ENCODE data around the gene DTD2. TPM values are rescaled to one million over a fixed set of nuclear protein-coding genes. Genes with fewer than 3 reads are reported as not detected.

The DTD2 gene
- total and polyA plus RNA-seq, 5 experiments from 2014 or later: 19.6 to 26.9 (median 23.1) TPM

- POLR2A ChIA-PET: interaction anchor here (0.9 kb wide), 1 partner anchor 20 kb away, joined by 4 read pairs; no protein-coding TSS in a partner anchor
- Mint-ChIP-seq H3K27ac (no peak overlapping the region), H3K4me3 (peak overlapping the region in 3 of 10 donors; percentile 8 to 36 (median 14)), H3K4me1 (peaks cover 11 to 39% (median 28%) of the 10 kb centered on the region in 4 donors), H3K27me3 (no peaks in the 10 kb centered on the region), H3K9me3 (no peaks in the 10 kb centered on the region), H3K36me3 (no peaks in the 10 kb centered on the region)
- DNase-seq (no peak), ATAC-seq (no peak)
Measured at GRCh38 chr14:31418440-31418839, 38.9 kb downstream of the DTD2 start.

GRCh38 chr14:31414190-31414833, 43.0 kb downstream of the DTD2 start:
- ATAC-seq (no peak), DNase-seq (no peak)
- H3K27ac Mint-ChIP-seq: no peak overlapping the region
- POLR2A ChIA-PET: no interaction called here
- H3K9me3 Mint-ChIP-seq: no peaks in the 10 kb centered on the region
- peaks cover 0 to 3% (median 3%) of the 10 kb centered on the region in 3 donors for H3K36me3 Mint-ChIP-seq
- H3K4me1 Mint-ChIP-seq: peaks cover 5 to 43% (median 17%) of the 10 kb centered on the region in 4 donors
- no peak overlapping the region for H3K4me3 Mint-ChIP-seq
- H3K27me3 Mint-ChIP-seq: no peaks in the 10 kb centered on the region

DNA sequence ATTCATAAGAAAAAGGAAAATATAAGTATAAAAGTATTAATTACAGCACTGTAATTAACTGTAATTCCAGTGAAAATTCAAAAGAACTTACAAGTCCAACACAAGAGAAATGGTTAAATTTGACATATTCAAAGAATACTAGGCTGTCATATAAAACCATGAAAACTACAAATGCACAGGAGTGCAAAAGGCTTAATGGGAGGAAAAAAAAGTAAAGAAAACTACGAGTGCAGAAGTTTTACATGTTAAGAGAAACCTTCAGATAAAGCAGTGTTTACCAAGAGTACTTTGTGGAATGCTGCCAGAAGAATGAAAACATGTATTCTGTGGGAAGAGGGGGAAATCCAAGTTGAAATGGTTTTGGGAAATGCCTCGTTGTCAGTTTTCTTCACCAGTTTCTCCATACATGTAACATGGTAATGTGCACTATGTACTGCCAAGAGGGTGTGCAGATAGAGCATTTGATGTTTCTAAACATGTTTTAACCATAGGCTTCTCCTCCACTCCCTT, 46.0 kb downstream of the DTD2 start:
- H3K36me3 Mint-ChIP-seq: peaks cover 0 to 3% (median 3%) of the 10 kb centered on the region in 3 donors
- POLR2A ChIA-PET: interaction anchor here (1.8 kb wide), 1 partner anchor 9 kb away, joined by 5 read pairs; the partner anchor contains the start of gene HEATR5A
- DNase-seq (no peak), ATAC-seq (no peak)
- peaks cover 2 to 30% (median 14%) of the 10 kb centered on the region in 4 donors for H3K4me1 Mint-ChIP-seq
- H3K27ac Mint-ChIP-seq: no peak overlapping the region
- H3K27me3 Mint-ChIP-seq: no peaks in the 10 kb centered on the region
- H3K9me3 Mint-ChIP-seq: no peaks in the 10 kb centered on the region
- H3K4me3 Mint-ChIP-seq: no peak overlapping the region

- Mint-ChIP-seq H3K36me3 (peaks cover 0 to 3% (median 3%) of the 10 kb centered on the region in 3 donors), H3K4me3 (peak overlapping the region in 1 of 10 donors; percentile 50), H3K27ac (peak overlapping the region in 2 of 10 donors; percentile 9 to 50), H3K9me3 (no peaks in the 10 kb centered on the region), H3K4me1 (peaks cover 2 to 28% (median 11%) of the 10 kb centered on the region in 4 donors), H3K27me3 (no peaks in the 10 kb centered on the region)
- no peak for DNase-seq
- POLR2A ChIA-PET: interaction anchor here (1.8 kb wide), 1 partner anchor 10 kb away, joined by 5 read pairs; the partner anchor contains the start of gene HEATR5A
- ATAC-seq: no peak
Measured at GRCh38 chr14:31410048-31410650, 47.2 kb downstream of the DTD2 start.

GRCh38 chr14:31408421-31408820, 48.9 kb downstream of the DTD2 start:
- no peaks in the 10 kb centered on the region for H3K9me3 Mint-ChIP-seq
- peaks cover 0 to 19% (median 5%) of the 10 kb centered on the region in 4 donors for H3K4me1 Mint-ChIP-seq
- H3K27ac Mint-ChIP-seq: no peak overlapping the region
- DNase-seq: no peak
- POLR2A ChIA-PET: no interaction called here
- H3K27me3 Mint-ChIP-seq: no peaks in the 10 kb centered on the region
- no peak for ATAC-seq
- H3K4me3 Mint-ChIP-seq: no peak overlapping the region
- H3K36me3 Mint-ChIP-seq: peaks cover 0 to 5% (median 3%) of the 10 kb centered on the region in 3 donors

- ATAC-seq (no peak), DNase-seq (no peak)
- POLR2A ChIA-PET: no interaction called here
- peaks cover 0 to 16% (median 10%) of the 10 kb centered on the region in 3 donors for H3K36me3 Mint-ChIP-seq
- H3K27me3 Mint-ChIP-seq: no peaks in the 10 kb centered on the region
- no peaks in the 10 kb centered on the region for H3K9me3 Mint-ChIP-seq
- peaks cover 0 to 14% (median 5%) of the 10 kb centered on the region in 4 donors for H3K4me1 Mint-ChIP-seq
- H3K27ac Mint-ChIP-seq: no peak overlapping the region
- no peak overlapping the region for H3K4me3 Mint-ChIP-seq
Measured at GRCh38 chr14:31405599-31406232, 51.6 kb downstream of the DTD2 start.

GRCh38 chr14:31405106-31405505, 52.2 kb downstream of the DTD2 start:
- no peak overlapping the region for H3K4me3 Mint-ChIP-seq
- ATAC-seq: no peak
- POLR2A ChIA-PET: no interaction called here
- peaks cover 0 to 9% (median 3%) of the 10 kb centered on the region in 4 donors for H3K4me1 Mint-ChIP-seq
- no peaks in the 10 kb centered on the region for H3K27me3 Mint-ChIP-seq
- H3K36me3 Mint-ChIP-seq: peaks cover 0 to 15% (median 12%) of the 10 kb centered on the region in 3 donors
- no peaks in the 10 kb centered on the region for H3K9me3 Mint-ChIP-seq
- no peak for DNase-seq
- H3K27ac Mint-ChIP-seq: no peak overlapping the region

DNA sequence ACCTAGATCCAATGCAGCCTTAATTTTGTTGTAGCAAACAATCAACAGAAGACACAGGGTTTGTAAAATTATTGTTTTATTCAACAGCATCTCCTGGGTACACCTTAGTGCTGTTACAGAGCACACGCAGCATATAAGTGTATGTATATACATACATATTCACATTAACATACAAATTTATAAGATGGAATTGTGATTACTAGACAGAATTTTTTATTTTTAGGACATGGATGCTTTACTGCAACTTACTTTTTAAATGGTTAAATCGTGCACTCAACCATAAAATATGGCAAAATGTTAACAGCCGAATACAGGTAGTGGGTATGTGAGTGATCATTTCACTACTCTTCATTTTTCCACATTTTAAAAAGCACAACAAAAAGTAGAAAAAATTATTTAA, 53.6 kb downstream of the DTD2 start:
- DNase-seq: no peak
- Mint-ChIP-seq H3K27ac (no peak overlapping the region), H3K36me3 (peaks cover 0 to 29% (median 11%) of the 10 kb centered on the region in 3 donors), H3K27me3 (no peaks in the 10 kb centered on the region), H3K9me3 (no peaks in the 10 kb centered on the region), H3K4me3 (no peak overlapping the region), H3K4me1 (peaks cover 0 to 3% (median 0%) of the 10 kb centered on the region in 4 donors)
- POLR2A ChIA-PET: no interaction called here
- ATAC-seq: no peak

DNA sequence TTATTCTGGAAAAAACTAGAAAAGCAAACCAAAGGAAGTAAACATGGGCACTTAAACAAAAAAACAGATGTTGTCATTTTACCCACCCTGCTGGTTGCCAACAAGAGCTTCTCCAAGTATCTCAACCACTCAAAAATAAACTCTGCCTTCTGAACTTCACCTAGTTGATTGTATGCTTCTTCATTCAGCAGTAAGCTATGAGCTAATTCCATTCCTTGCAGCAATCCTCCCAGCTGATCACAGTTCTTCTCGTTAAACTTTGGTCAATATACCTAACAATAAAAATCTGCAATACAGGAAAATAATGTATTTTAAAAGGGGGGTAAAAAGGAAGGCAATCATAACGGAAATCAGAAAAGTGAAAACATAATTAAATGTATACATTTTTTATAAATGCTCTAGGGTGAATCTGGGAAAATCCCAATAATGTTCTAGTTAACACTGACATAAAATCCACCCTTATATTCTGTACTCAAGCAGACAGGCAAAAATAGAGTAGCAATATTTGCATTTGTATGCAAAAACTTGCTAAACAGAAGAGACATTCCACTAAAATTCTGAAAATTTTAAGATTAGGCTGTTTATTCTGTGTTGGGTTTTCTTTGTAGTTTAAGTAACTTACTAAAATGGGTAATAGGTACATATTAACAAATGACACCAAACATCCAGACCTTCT, 54.4 kb downstream of the DTD2 start:
- H3K9me3 Mint-ChIP-seq: no peaks in the 10 kb centered on the region
- DNase-seq (no peak), ATAC-seq (no peak)
- no peak overlapping the region for H3K27ac Mint-ChIP-seq
- H3K36me3 Mint-ChIP-seq: peaks cover 0 to 37% (median 14%) of the 10 kb centered on the region in 3 donors
- POLR2A ChIA-PET: no interaction called here
- H3K27me3 Mint-ChIP-seq: no peaks in the 10 kb centered on the region
- peaks cover 0 to 3% (median 0%) of the 10 kb centered on the region in 4 donors for H3K4me1 Mint-ChIP-seq
- no peak overlapping the region for H3K4me3 Mint-ChIP-seq

DNA sequence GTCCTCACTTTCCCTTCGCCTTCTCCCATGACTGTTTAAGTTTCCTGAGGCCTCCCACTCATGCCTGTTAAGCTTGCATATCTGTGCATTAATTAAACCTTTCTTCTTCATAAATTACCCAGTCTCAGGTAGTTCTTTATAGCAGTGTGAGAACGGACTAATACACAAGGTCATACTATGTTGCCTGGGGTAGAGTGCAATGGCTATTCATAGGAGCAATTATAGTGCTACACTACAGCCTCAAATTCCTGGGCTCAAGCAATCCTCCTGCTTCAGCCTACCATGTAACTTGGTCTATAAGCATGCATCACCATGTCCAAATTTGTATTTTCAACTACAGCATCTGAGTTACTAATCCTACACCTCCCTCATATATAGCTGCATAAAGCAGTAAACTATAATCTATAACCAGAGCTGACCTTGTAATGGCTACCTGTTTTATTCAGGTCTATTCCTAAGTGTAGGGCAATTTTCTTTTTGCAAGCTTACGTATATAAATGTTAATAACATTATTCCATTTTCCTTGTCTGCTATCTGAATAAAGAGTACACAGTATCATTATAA, 55.9 kb downstream of the DTD2 start:
- H3K27ac Mint-ChIP-seq: peak overlapping the region in 1 of 10 donors; percentile 53
- ATAC-seq (no peak), DNase-seq (no peak)
- peaks cover 0 to 40% (median 14%) of the 10 kb centered on the region in 3 donors for H3K36me3 Mint-ChIP-seq
- peaks cover 0 to 3% (median 0%) of the 10 kb centered on the region in 4 donors for H3K4me1 Mint-ChIP-seq
- H3K4me3 Mint-ChIP-seq: no peak overlapping the region
- no peaks in the 10 kb centered on the region for H3K27me3 Mint-ChIP-seq
- no peaks in the 10 kb centered on the region for H3K9me3 Mint-ChIP-seq
- POLR2A ChIA-PET: interaction anchor here (0.6 kb wide), 1 partner anchor 202 kb away, joined by 4 read pairs; no protein-coding TSS in a partner anchor

GRCh38 chr14:31400031-31400638, 57.2 kb downstream of the DTD2 start:
- H3K9me3 Mint-ChIP-seq: no peaks in the 10 kb centered on the region
- H3K27me3 Mint-ChIP-seq: no peaks in the 10 kb centered on the region
- no peak for ATAC-seq
- peaks cover 0 to 3% (median 0%) of the 10 kb centered on the region in 4 donors for H3K4me1 Mint-ChIP-seq
- POLR2A ChIA-PET: no interaction called here
- DNase-seq: no peak
- H3K27ac Mint-ChIP-seq: no peak overlapping the region
- no peak overlapping the region for H3K4me3 Mint-ChIP-seq
- peaks cover 0 to 45% (median 14%) of the 10 kb centered on the region in 3 donors for H3K36me3 Mint-ChIP-seq
